ENCODE measurements around the gene CSDE1.
"Not testable (repeated sequence)": the region's sequence is repeated elsewhere in the genome, so short reads cannot be mapped to it uniquely, and the experiment has no call there.

CSDE1 gene

DNA sequence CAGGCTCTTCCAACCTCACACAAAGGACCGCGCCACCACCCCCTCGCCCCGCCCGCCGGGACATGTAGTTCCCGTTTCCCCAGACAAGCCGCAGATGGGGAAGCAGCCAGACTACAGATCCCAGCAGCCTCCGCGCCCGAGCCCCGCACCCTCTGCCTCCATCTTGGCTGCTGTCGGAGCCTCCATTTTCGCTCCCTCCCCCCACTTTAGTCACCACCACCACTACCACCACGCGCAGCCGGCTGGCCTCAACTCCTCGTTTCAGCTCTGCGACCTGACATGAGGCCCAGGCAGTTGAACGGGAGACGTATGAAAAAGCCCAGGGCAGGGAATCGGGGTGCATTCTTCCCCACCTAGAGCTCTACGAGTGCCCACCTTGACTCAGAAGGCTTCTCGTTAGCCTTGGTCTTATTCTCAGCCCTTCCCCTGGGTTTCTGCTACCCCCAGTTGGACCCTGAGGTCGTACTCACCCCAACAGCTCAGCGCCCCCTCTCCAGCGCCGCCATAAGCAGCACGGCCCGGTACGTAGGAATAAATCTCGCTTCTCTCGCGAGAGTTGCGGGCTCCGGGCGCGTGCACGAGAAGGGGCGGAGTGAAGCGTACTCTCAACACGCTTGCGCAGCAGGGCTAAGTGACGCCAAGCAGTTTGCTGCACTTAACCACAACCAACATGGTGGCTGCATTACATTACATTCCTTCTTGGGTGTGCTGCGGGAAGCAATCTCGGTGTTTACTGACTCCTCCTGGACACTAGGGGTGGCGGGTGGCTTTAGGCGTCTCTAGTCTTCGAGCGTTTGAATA is at the start of gene CSDE1:
Gene CSDE1 (minus strand): TSS at position 530 of the 801 bp plus-strand sequence. CDS start 18,094 bp downstream, outside the sequence.
- peak; percentile 96 to 98 for DNase-seq

DNA sequence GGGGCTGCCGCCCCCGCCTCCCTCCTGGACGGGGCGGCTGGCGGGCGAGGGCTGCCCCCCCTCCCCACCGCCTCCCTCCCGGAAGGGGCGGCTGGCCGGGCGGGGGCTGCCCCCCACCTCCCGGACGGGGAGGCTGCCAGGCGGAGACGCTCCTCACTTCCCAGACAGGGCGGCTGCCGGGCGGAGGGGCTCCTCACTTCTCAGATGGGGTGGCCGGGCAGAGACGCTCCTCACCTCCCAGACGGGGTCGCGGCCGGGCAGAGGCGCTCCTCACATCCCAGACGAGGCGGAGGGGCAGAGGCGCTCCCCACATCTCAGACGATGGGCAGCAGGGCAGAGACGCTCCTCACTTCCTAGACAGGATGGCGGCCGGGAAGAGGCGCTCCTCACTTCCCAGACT is 46.7 kb upstream of the CSDE1 start:
- DNase-seq, result not testable (repeated sequence)

DNA sequence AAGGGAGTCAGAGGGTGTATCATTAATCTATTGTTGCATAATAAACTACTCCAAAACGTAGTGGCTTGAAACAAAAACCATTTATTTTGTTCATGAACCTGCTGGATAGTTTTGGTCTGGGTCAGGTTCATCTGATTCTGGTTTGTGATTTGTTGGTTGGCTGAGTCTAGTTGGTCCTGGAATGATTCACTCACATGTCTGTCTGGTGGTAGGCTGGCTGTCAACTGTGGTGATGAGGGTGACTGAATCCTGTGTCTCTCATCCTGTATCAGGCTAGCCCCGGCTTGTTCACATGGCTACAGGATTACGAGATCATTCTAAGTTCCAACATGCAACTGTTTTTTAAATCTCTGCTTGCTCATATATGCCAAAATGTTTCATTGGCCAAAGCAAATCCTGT is 45.2 kb upstream of the CSDE1 start:
- DNase-seq, result no peak

DNA sequence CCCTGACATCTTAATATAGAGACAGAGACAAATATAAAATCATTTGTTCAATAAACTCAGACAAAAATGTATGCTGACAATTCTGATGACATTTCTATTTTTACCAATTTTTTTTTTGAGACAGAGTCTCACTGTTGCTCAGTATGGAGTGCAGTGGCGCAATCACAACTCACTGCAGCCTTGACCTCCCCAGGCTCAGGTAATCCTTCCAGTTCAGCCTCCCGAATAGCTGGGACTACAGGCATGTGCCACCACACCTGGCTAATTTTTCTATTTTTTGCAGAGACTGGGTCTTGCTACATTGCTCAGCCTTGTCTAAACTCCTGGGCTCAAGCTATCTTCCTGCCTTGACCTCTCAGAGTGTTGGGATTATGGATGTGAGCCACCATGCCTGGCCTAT is 36.3 kb upstream of the CSDE1 start:
- no peak for DNase-seq

DNA sequence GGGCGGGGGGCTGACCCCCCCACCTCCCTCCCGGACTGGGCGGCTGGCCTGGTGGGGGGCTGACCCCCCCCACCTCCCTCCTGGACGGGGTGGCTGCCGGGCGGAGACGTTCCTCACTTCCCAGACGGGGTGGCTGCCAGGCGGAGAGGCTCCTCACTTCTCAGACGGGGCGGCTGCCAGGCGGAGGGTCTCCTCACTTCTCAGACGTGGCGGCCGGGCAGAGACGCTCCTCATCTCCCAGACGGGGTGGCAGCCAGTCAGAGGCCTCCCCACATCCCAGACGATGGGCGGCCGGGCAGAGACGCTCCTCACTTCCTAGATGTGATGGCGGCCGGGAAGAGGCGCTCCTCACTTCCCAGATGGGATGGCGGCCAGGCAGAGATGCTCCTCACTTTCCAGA is 32.8 kb upstream of the CSDE1 start:
- DNase-seq, result not testable (repeated sequence)

DNA sequence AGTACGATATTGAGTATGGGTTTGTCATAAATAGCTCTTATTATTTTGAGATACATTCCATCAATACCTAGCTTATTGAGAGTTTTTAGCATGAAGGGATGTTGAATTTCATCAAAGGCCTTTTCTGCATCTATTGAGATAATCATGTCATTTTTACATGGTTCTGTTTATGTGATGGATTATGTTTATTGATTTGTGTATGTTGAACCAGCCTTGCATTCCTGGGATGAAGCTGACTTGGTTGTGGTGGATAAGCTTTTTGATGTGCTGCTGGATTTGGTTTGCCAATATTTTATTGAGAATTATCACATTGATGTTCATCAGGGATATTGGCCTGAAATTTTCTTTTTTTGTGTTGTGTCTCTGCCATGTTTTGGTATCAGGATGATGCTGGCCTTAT is 28.7 kb upstream of the CSDE1 start:
- DNase-seq, result not testable (repeated sequence)

DNA sequence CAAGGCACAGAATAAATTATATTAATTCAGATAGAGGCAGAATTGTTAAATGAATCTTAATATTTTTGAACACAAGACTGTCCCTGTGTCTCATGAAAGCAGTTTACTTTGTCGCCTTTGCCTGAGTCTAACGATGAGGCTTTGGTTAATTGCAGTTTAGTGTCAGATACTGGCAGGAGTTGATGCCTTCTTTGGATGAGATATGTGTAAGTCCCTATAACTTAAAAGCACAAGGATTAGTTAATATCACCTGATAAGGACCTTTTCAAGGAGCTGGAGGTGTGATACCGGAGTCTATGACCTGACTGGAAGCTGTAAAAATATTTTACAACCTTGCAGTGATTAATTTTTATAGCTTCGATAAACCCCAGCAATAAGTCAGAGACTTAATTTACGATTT is 24.7 kb upstream of the CSDE1 start:
- no peak for DNase-seq

DNA sequence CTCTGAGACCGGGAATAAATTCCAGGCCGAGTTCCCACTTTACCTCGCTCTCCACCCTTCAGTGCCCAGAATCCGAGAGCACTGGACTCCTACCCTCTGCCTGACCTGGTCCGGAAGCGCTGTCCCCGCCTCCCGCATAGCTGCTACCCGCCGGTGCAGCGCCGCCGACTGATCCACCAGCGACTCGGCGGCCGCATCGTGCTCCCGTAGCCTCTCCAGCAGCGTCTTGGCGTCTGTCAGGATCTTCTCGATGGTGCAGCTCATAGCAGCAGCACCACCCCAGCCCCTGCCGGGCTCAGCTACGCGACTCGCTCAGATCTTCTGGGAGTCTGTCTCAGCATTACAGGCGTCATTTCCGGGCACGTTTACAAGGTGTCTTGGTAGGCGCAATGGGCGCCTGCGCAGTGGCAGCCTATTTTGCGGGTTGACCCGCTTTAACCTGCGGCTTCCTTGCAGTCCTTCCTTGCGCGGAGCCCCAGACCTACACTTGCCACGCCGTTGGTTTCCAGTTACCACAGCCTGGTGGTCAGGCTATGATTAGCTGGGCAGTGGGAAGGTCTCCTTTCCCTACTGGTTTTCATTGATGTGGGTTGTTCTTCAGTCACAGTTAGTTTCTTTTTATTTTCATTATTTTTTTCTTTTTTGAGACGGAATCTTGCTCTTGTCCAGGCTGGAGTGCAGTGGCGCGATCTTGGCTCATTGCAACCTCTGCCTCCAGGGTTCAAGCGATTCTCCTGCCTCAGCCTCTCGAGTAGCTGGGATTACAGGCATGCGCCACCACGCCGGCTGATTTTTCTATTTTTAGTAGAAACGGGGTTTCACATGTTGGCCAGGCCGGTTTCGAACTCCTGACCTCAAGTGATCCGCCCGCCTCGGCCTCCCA is 22.8 kb upstream of the CSDE1 start, which contains the start of gene SIKE1:
Gene SIKE1 (minus strand): TSS at position 342 of the 883 bp plus-strand sequence. CDS start 78 bp downstream, at position 264.
- peak; percentile 90 to 94 for DNase-seq

DNA sequence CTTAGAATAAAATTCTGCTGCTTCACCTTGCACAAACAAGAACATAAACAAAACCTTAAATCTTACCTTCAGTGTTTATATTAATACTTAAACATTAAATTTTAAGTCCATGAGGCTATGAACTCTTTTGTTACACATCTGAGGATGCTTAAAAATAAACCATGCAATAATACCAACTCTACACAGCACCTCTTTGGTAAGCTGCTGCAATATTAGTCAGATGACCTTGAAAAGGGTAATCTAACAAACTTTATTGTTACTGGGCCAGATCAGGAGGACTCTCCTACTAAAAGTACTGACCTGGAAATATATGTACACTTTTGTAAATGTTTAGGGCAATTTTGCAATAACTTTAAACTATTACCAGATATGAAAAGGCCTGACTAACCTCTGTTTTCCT is 21.9 kb upstream of the CSDE1 start:
- no peak for DNase-seq

DNA sequence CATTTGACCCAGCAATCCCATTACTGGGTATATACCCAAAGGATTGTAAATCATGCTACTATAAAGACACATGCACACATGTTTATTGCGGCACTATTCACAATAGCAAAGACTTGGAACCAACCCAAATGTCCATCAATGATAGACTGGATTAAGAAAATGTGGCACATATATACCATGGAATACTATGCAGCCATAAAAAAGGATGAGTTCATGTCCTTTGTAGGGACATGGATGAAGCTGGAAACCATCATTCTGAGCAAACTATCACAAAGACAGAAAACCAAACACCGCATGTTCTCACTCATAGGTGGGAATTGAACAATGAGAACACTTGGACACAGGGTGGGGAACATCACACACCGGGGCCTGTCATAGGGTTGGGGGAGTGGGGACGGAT is 18.9 kb upstream of the CSDE1 start:
- DNase-seq, result not testable (repeated sequence)

DNA sequence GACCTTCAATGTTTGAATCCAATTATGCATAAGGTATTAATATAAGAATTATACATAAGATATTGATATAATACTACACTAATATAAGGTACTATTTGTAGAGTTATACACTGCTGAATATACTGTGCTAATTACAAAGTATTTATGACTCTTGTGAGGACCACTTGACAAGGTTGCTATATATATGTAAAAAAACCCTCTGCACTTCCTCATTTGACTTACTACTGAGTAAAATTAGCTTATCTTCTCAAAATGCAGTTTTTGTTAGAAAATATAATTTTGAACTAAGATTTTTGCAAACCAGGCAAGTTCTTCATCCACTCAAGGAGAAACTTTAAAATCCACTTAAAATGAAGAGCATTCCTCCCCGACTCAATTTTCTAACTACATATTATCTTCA is 14.2 kb upstream of the CSDE1 start:
- no peak for DNase-seq

DNA sequence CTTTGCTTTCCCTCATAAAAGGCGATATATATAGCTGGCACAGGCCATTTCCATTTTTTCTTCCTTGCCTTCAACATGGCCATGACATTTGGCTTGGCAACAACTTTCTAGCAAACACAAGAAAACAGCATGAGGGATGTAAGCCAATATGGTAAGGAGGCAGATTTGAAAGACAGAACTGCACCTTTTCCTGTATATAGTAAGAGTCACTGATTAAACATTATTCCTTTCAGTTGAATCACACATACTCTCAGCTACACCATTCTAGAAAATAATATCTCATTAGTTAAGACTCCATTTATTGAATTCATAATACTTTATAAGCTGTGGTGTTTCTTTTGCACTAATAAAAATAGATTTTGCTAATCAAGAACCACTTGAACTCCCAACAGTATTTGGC is 13.2 kb upstream of the CSDE1 start:
- no peak for DNase-seq

DNA sequence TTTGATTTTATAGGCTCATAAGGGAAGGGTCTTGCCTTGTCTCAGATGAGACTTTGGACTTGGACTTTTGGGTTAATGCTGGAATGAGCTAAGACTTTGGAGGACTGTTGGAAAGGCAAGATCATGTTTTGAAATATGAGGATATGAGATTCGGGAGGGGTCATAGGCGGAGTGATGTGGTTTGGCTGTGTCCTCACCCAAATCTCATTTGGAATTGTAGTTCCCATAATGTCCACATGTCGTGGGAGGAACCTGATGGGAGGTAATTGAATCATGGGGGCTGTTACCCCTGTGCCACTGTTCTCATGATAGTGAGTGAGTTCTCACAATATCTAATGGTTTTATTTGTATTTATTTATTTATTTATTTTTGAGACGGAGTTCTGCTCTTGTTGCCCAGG is 6.9 kb upstream of the CSDE1 start:
- DNase-seq, result no peak

DNA sequence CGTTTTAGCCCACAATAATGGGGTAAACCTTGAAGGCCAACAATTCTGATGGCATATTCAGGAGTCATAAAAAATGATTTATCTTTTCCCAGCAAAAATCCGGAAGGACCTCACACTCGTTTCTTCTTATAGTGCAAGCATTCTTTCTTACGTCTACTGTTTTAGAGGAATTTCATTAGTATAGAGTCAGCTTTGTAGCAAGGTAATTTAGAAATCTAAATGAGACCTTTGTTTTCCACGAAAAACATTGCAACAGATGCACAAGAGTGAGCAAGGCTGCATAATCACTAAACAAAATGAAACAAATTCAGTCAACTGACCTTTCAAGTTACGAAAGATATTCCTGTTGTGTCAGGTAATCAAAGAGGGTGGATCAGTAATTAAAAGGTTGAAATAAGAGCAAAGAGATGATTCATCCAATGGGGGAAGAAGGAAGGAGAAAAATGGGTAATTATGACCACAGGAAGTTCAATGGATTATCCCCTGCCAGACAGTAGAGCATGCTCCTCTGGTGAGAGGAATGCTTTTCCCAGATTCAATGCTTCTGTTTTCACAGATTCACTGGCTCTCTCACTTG is 560 bp upstream of the CSDE1 start:
- DNase-seq, result no peak

DNA sequence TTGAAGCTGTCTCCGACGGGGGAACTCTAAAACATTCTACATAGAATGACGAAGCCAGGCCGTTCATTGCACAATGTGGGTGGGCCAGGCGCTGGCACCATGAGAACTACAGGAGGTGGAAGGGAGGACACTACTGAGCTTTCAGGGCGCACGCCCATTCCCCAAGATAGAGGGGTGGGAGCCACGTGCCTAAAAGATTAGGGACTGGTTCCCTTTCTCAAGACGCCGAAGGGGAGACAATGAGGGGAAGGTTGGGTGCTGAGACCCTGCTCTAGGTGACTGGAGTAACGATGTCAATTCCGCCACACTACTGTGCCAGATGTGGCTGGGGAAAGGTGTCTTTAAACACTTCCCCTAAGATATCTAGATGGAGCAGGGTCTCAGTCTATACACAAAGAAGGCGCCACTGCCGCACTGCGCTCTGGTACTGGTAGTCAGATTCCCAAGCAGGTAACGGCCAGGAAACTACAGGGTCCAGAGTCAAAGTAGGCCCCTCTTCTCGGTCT is 782 bp downstream of the CSDE1 start:
- peak in 1 of 2 donors; percentile 7 for DNase-seq

DNA sequence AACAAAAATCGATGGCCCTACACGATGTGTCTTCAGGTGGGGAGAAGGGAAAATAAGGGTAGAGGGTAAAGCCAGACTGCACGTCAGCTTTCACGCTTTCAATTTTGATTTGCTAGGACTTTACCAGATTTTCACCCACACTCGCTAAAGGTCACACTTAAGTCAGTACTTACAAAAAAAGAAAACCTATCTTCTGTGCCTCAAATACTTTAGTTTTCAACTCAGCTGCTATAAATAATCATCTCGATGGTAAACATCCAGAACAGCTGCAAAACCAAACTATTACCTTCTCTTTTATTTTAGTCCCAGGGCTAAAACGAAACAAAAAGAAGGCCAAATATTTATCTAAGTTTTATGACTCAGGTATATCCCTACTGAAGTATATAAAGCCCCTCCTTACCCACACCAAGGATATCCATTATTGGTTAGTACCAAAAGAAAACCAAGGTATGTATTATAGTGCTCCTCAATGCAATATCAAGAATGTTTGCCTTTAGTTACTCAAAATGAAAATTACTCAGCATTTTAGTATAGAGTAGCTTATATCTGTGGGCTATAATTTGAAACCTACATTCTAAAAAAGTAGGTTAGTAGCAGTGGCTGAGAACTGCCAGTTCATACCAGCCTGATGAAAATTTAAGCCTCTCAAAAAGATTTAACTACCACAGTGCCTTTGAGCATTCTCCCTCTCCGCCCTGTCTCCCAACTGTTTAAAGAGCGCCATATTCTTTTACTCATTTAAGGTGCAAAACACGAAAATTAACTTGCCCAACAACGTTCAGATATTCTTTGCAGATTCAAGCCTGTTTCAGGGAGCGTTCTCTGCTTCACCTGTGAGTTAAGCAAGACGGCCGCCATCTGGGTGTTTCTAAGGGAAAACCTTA is 1.5 kb downstream of the CSDE1 start:
- DNase-seq, result peak in 1 of 2 donors; percentile 10

DNA sequence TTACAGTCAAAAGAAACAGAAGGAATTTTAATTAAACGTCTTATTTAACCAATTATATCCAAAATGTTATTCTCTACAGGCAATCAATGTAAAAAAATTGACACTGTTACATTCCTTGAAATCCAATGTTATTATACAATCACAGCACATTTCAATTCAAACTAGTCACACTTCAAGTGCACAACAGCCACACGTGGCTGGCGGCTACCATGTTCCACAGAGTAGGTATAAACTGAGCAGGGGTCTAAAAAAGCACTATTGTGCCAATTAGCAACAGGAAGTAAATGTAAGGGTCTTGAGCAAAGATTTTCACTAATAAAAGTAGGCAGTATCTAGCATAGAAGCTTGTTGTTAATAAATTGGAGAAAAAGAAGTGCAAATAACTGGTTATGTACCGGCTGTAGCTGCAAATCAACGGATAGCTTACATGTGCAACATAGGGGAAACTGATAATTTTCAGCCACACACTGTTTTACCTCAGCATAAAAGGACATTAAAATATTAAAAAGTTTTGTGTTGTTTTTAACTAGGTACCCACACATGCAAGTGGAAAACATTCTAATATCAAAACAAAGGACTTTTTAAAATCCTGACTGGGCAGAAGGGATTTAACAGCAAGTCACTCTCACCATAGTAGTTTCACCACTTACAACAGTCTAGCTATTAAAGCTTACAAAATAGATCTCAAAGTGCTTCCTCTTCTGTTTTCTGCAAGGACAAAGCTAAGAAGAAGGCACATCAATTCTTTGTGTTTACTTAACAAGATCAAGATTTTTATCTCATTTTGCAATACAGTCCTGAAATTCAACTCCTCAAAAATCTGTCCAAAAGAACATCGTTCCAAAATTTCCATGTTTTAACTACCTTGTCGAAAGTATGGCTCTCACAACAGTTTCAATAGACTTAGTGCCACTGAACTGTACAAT is 2.5 kb downstream of the CSDE1 start:
- no peak for DNase-seq

DNA sequence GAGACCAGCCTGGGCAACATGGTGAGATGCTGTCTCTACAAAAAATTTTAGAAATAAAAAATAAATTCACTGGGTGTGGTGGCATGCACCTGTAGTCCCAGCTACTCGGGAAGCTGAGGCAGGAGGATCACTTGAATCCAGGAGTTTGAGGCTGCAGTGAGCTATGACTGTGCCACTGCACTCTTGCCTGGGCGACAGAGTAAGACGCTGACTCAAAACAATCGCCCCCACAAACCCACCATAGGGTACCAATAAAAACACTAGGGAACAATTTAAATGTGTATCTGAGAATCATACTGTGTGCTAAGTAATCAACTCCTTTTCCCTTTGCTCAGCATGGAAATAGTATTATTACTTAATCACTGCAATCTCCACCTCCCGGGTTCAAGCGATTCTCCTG is 4.1 kb downstream of the CSDE1 start:
- peak; percentile 15 to 17 for DNase-seq

DNA sequence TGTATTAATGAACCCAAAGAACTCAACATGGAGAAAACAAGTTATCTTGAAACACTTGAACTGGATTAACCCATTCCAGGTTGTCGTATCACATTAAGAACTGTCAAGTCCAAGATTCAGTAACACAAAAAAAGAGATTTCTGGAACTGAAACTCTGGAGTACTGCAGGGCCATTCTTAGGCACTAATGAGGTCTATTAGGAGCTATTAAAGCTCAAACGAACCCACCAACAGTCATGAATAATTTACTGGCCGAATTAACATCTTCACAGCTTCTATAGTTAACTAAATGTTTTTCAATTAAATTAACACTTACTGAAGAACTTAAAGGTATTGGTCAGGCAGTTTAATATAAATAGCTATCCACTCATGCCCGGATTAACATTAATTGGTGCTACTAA is 4.6 kb downstream of the CSDE1 start:
- no peak for DNase-seq

DNA sequence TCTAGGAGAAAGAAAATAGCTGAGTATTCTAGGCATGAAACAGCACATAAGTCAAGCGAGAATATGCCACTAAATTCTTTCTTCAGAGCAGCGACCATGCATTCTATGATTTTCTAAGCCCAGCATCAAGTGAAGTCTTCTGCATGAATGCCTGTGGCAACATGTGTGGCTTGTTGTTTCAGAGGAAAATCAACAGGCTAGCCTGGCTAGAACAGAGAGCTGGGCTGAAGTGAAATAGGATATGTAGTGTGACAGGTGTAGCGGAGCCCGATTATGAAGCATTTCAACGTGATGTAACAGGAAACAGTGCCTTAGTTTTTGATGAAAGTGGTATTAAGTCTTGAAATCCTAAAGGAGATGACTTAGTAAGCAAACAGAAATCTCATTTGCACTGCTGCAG is 7.0 kb downstream of the CSDE1 start:
- DNase-seq, result no peak

DNA sequence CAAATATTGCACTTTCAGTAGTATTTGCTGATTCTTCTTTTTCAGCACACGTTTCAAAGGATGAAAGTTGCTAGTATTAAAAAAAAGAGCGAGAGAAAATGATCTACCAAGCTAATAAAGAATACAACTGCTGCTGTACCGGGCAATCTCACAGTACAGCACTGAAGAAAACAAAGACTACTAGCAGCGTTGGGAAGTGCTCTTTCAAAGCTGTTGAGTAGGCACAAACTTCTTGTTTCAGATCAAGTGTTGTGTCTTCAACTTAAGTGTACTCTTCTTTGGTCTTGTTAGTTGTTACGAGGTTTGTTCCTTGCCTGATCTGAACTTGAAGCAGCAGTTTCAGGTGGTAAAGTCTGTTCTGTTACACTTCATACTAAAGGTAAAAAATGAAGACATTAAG is 7.9 kb downstream of the CSDE1 start:
- DNase-seq, result no peak
